GM03348 (cell line): ENCODE data around the gene CTNNA1.

Experiments
- DNase-seq: peaks from one replicate; pipeline ENCODE4 v3.0.0; 2012; ENCODE audit warnings: low spot score

The CTNNA1 gene

GRCh38 chr5:138849882-138850281, 96.7 kb downstream of the CTNNA1 start:
- no peak for DNase-seq

DNA sequence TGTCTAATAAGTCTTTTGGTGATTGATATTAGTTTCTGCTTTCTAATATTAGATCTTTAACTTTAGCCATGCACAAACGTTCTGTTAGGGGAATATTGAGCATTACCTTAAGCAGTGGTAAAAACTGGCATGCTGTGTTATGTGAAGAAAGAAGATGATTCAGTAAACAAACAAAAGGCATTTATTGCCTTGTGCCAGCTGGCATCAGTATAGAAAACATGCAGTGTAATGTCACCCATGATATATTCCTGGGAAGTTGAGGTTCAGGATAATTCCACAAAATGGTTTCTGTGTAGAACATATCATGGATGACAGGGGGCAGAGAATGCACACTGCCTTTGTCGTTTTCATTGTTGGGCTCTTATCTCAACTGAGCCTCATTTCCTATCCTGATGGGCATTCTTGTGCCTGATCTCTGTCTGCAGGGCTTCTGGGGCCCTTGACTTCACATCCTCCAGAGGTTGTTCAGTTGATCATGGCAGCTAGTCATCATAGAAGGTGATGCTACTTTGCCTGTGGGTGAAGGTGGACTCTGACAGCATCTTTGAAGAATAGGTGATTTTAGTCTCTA, 97.7 kb downstream of the CTNNA1 start:
- no peak for DNase-seq

DNA sequence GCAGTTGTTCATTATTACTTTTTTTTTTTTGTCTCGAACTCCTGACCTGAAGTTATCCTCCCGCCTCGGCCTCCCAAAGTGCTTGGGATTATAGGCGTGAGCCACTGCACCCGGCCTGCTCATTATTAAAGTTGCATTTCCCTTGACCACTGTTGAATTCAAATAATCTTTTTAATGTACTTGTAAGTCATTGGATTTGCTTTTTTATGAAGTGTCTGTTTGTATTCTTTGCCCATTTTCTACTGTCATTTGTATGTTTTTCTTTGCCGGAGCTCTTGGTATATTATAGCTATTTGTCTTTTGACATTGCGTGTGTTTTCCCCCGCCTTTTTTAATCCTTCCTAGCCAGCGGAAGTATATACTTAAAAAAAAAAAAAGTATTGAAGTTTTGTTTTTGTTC, 99.9 kb downstream of the CTNNA1 start:
- DNase-seq: no peak

GRCh38 chr5:138867011-138867410, 113.8 kb downstream of the CTNNA1 start:
- no peak for DNase-seq

GRCh38 chr5:138869038-138869437, 115.8 kb downstream of the CTNNA1 start:
- DNase-seq: no peak

- DNase-seq: no peak
Observed at GRCh38 chr5:138869763-138870500, 116.7 kb downstream of the CTNNA1 start.

- no peak for DNase-seq
Observed at GRCh38 chr5:138870611-138871010, 117.4 kb downstream of the CTNNA1 start.

- DNase-seq: no peak
Observed at GRCh38 chr5:138872841-138873465, 119.7 kb downstream of the CTNNA1 start.

GRCh38 chr5:138873466-138874221, 120.4 kb downstream of the CTNNA1 start:
- no peak for DNase-seq

GRCh38 chr5:138874241-138874640, 121.0 kb downstream of the CTNNA1 start:
- no peak for DNase-seq

- peak; percentile 47 for DNase-seq
Observed at GRCh38 chr5:138874771-138875551, 121.7 kb downstream of the CTNNA1 start, which contains the start of gene LRRTM2. Gene LRRTM2, minus strand, starts transcription at chr5:138875335. Its CDS starts 424 bp downstream, at chr5:138874911.

DNA sequence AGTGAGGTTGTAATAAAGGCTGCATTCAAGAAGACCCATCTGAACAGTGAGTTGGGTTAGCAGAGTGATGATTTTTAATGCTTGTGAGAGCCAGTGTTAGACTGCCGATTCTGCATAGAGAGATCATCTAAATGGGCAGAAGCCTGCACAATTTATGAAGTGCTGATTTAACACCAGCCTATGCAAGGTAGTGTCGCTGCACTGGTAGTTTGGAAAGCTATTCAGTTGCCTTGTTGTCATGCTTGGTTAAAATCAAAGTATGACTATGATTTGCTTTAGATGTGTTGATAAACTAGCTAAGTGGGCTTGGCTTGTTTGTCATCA, 122.3 kb downstream of the CTNNA1 start:
- DNase-seq: no peak

GRCh38 chr5:138875946-138876345, 122.7 kb downstream of the CTNNA1 start:
- DNase-seq: no peak

- DNase-seq: no peak
Observed at GRCh38 chr5:138876811-138877210, 123.6 kb downstream of the CTNNA1 start.

GRCh38 chr5:138878437-138879235, 125.4 kb downstream of the CTNNA1 start:
- no peak for DNase-seq

DNA sequence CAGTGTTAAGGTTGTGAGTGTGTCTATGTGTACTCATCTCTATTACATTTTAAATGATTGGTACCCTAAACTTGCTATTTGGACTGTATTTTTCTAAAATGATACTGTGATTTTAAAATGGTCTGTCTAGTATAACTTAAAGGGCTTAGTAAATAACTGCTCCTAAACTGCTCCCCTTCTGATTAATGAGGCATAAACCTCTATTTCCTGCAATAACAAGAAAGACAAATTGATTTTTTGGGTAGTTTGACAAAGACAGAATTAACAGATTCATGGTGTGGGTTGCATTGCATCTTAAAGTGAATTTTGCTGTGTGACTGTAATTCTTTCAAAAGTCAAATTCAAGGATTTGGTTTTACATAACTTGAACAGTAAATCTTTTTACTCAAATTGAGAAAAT, 130.0 kb downstream of the CTNNA1 start:
- no peak for DNase-seq

DNA sequence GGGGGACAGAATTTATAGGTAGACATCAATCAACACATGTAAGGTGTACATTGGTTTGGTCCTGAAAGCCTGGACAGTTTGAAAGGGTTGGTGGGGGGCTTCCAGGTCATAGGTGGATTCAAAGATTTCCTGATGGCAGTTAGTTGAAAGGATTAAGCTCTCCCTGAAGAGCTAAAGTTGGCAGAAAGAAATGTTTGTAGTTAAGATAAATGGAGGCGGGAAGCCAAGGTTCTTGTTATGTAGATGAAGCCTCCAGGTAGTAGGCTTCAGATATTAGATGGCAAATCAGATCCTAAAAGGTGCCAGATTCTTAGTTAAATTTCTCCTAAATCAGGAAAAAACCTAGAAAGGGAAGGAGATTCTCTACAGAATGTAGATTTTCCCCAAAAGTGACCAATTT, 130.9 kb downstream of the CTNNA1 start:
- DNase-seq: no peak

DNA sequence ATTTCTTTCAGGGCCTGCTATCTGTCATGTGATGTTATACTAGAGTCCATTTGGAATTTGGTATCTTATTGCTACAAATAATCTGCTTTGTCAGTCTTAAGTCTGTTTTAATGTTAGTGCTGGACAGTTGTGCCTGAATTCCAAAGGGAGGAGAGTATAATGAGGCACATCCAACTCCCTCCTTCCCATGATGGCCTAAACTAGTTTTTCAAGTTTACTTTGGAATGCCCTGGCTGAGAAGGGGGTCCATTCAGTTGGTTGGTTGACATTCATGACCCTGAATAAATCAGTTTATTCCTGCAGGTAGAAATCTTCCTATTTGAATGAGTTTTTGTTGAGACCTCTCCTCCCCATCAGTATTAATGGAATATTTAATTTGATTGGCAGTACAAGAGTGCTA, 131.3 kb downstream of the CTNNA1 start:
- DNase-seq: no peak

DNA sequence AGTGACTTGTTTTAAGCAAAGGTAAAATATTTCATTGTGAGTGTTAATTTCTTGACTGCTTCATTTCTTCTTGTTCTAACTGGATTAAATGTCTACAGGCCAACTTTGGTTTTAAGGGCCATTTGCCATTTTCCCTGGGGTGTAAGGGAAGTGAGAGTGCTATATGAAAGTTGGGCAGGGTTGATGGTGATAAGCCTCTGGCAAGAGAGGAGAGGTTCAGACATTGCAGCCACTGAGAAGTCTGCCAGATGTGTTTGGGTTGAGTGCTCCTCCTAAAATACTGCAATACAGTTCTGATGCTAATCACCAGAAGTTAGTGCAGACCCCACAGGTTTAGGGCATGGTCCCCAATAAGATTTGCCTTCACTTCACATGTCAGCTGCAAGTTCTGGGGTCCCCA, 136.8 kb downstream of the CTNNA1 start:
- DNase-seq: no peak

DNA sequence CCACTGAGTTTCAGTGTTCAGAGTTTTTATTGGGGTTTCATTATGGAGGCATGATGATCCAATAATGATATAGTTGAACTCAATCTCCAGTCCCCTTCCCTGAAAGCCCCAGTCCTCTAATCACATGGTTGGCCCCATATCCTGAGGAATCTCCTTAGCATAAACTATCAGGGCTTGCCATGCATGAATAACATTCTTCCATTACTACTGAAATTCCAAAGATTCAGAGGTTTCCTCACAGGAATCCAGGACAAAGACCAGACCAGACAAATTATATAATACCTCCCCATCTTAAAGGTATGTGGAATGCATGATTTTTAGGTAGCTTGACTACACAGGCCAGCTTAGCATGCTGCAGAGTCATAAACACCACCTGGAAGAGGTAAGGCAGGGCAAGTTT, 137.4 kb downstream of the CTNNA1 start:
- DNase-seq: no peak

DNA sequence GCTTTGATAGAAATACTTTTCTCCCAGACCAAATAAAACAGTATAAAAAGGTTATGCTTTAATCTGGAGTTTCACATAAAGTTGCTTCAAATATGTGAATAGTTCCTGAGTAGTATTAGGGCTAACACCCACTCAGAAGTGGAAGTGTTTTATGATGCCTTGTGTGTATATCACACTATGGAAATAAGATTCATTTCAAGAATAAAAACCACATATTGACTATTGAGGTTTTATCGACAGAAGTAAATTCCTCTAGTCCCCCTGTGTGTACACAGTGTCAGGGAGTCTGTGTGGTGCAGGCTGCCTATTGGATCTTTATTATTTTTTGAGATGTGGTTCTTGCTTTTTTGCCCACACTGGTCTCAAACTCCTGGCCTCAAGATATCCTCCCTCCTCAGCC, 142.7 kb downstream of the CTNNA1 start:
- DNase-seq: no peak
